ENCODE results near the gene PPM1N. TPM values are rescaled to one million over a fixed set of nuclear protein-coding genes. Genes with fewer than 3 reads are reported as not detected.

PPM1N gene
- polyA plus RNA-seq, 2 of the 4 experiments (the other 2 are of a cell fraction), result 9.2 to 10.5 TPM

- peak; percentile 30; the same call in 1 of the 2 replicates for TF ChIP-seq ZNF302 (CRISPR knock-in tag; IDR thresholded peaks at IDR 0.05)
- no peak for TF ChIP-seq EHMT2 (IDR thresholded peaks at IDR 0.05; ENCODE audit: low read depth)
- no peak for TF ChIP-seq RCOR1 (IDR thresholded peaks at IDR 0.05; ENCODE audit: low read depth, low read length)
- TF ChIP-seq SMC3 (IDR thresholded peaks at IDR 0.05), result peak; percentile 55
- TF ChIP-seq, protein P1, sequence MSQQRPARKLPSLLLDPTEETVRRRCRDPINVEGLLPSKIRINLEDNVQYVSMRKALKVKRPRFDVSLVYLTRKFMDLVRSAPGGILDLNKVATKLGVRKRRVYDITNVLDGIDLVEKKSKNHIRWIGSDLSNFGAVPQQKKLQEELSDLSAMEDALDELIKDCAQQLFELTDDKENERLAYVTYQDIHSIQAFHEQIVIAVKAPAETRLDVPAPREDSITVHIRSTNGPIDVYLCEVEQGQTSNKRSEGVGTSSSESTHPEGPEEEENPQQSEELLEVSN (IDR thresholded peaks at IDR 0.05; ENCODE audit: borderline replicate concordance, low read depth), result 0 out of 2 replicates have a peak, but pooled peaks have one; percentile 10
- TF ChIP-seq, protein P2, sequence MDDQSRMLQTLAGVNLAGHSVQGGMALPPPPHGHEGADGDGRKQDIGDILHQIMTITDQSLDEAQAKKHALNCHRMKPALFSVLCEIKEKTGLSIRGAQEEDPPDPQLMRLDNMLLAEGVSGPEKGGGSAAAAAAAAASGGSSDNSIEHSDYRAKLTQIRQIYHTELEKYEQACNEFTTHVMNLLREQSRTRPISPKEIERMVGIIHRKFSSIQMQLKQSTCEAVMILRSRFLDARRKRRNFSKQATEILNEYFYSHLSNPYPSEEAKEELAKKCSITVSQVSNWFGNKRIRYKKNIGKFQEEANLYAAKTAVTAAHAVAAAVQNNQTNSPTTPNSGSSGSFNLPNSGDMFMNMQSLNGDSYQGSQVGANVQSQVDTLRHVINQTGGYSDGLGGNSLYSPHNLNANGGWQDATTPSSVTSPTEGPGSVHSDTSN (IDR thresholded peaks at IDR 0.05), result no peak
- no peak for TF ChIP-seq MAFK (IDR thresholded peaks at IDR 0.05; ENCODE audit: partially characterized antibody)
- TF ChIP-seq GATA3 (IDR thresholded peaks at IDR 0.05; ENCODE audit: borderline replicate concordance), result no peak
- no peak for TF ChIP-seq CBX2 (IDR thresholded peaks at IDR 0.05; ENCODE audit: borderline replicate concordance, low read depth)
- TF ChIP-seq NPAS2 (CRISPR knock-in tag; IDR thresholded peaks at IDR 0.05; ENCODE audit: borderline replicate concordance), result no peak
- no peak; the same call in 1 of the 2 replicates for TF ChIP-seq TFCP2L1 (CRISPR knock-in tag; IDR thresholded peaks at IDR 0.05)
- peak; percentile 92 for TF ChIP-seq HOXB5 (CRISPR knock-in tag; IDR thresholded peaks at IDR 0.05)
- peak; percentile 48 to 59 for TF ChIP-seq RAD21 (conservative IDR thresholded peaks at IDR 0.05 in 1 of 2, IDR thresholded peaks at IDR 0.05 in 1 of 2)
- TF ChIP-seq MAX (IDR thresholded peaks at IDR 0.05), result peak; percentile 82
- TF ChIP-seq HOXB13 (CRISPR knock-in tag; IDR thresholded peaks at IDR 0.05; ENCODE audit: low read depth), result peak; percentile 93; the same call in 1 of the 2 replicates
- no peak for TF ChIP-seq KDM5A (IDR thresholded peaks at IDR 0.05)
- peak; percentile 73; the same call in 1 of the 2 replicates for TF ChIP-seq MYC (IDR thresholded peaks at IDR 0.05; ENCODE audit: borderline replicate concordance, low read length)
- TF ChIP-seq HDAC2 (IDR thresholded peaks at IDR 0.05), result no peak
- no peak for TF ChIP-seq RNF2 (IDR thresholded peaks at IDR 0.05; ENCODE audit: borderline replicate concordance, low read depth)
- no peak for TF ChIP-seq ESRRA (IDR thresholded peaks at IDR 0.05; ENCODE audit: borderline replicate concordance, low read length)
- peak; percentile 17 to 30; a peak in 1 of 5 replicates for TF ChIP-seq EP300 (IDR thresholded peaks at IDR 0.05)
- TF ChIP-seq POLR2A (IDR thresholded peaks at IDR 0.05; ENCODE audit: low read length), result peak; percentile 78
- no peak for TF ChIP-seq SREBF2 (IDR thresholded peaks at IDR 0.05)
- TF ChIP-seq, protein P3, sequence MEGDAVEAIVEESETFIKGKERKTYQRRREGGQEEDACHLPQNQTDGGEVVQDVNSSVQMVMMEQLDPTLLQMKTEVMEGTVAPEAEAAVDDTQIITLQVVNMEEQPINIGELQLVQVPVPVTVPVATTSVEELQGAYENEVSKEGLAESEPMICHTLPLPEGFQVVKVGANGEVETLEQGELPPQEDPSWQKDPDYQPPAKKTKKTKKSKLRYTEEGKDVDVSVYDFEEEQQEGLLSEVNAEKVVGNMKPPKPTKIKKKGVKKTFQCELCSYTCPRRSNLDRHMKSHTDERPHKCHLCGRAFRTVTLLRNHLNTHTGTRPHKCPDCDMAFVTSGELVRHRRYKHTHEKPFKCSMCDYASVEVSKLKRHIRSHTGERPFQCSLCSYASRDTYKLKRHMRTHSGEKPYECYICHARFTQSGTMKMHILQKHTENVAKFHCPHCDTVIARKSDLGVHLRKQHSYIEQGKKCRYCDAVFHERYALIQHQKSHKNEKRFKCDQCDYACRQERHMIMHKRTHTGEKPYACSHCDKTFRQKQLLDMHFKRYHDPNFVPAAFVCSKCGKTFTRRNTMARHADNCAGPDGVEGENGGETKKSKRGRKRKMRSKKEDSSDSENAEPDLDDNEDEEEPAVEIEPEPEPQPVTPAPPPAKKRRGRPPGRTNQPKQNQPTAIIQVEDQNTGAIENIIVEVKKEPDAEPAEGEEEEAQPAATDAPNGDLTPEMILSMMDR (IDR thresholded peaks at IDR 0.05), result peak; percentile 81
- TF ChIP-seq ELK1 (IDR thresholded peaks at IDR 0.05; ENCODE audit: low read depth, low read length), result no peak
Measured at GRCh38 chr19:45506246-45506988, 8.2 kb downstream of the PPM1N start (continued).
